HG02870 (cell line): ENCODE data around the gene RAB35.
"Not testable (repeated sequence)": the region's sequence is repeated elsewhere in the genome, so short reads cannot be mapped to it uniquely, and the experiment has no call there.

Experiments
- ATAC-seq: cut with Tn5 transposase; IDR thresholded peaks from one replicate; pipeline ENCODE4 v1.9.1; 2021; ENCODE audit warnings: mild to moderate bottlenecking, moderate library complexity; ENCODE audit not compliant: unreplicated experiment

Gene RAB35

DNA sequence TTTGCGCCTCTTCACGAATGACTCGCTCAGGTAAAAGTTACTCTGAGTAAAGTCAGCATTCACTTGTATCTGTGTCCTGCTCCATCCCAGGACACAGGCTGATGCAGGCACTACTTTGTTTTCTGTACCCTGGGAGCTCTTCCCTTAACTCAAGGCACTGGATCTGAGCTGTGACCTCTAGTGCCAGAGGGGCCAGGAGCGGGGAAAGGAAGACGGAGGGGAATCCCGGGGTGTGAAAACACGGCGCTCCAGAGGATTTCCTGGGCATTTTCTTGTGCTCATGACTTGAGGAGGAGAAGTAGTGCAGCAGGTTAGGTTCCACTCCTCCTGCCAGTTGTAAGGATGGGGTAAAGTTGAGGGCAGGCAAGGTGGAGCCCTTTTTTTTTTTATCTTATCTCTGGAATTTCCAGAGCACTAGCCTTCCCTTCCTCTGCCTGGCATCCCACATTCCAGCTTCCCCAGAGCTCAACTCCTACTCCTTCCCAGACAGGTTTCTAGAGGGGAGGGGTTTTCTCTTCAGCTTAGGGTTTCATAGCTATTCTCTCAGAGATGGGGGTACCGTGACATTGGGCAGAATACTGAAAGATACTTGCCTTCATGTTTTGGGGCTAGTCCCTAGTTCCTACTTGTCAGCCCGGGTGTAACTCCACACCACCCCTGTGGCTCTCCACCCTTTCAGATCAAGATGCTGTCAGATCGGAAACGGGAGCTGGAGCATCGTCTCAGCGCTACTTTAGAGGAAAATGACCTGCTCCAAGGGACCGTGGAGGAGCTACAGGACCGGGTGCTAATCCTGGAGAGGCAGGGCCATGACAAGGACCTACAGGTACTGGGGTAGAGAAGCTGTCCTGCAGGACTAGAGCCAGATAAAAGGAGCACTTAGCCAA lies 52.3 kb downstream of the RAB35 start:
- no peak for ATAC-seq

DNA sequence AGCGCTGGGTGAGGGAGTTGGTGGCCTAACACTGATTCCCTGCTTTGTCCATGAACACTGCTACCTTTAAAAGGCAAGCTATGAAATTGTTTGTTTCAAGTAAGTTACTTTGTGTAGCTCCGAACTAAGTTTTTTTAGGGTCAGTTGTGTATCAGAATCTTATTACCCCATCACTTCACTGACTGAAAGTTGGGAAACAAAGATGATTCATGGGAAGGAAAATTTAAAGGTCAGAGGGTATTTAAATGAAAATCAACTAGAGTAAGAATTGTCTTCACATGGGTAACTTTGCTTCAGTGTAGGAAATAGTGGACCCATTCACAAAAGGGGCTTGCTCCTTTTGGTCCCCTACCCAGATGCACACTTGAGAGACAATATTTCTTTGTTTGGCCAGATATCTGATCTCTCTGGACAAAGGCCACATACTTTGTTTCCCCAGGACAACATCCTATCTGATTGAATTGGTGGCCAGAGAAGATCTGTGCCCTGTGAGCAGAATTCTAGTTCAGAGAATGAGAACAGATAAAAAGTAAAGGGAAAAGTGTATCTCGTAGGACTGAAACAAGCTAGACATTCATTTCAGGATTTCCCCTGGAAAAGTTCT lies 53.5 kb downstream of the RAB35 start:
- ATAC-seq, result no peak

DNA sequence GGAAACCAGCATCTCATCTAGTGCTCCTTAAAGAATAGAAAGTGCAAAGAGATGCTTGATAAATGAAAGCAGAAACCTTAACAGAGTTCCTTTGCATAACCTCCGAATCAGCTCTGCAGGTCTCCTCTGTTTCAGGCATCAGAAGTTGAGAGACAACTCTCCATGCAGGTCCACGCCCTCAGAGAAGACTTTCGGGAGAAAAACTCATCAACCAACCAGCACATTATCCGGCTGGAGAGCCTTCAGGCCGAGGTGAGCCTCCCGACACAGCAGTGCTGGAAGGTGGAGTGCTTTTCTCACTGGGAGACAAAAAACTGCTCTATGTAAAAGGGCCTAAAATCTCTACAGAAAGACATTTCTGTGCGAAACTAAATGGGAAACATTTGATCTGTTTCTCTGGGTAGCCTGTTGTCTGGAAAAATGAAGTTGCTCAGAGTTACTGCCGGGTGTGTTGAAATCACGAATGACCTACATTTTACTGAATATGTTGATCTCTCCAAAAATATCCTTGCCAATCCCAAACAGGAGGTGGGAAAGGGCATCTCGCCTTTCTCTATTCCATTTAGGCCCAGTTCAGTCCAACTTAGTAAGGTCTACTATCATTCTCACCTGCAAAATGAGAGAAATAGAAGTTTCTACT lies 54.9 kb downstream of the RAB35 start:
- no peak for ATAC-seq

DNA sequence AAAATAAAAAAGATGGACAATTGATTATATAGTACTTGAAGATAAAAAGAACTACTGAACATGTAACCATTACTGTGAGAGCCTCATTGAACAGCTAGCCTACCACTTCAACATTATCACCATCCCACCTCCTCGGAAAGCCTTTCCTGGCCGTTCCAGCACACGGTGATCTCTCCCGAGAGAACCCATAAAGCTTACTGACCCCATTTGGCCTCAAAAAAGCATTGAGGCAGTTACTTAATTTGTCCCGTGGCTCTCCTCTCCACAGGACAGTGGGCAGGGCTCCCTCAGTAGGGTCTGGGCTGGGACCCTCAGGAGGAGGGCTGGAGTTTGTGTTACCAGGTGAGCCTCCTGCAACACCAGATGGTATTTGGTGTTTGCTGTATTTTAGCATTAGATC lies 55.8 kb downstream of the RAB35 start:
- ATAC-seq, result no peak

GRCh38 chr12:120060196-120060595 lies 56.4 kb downstream of the RAB35 start:
- no peak for ATAC-seq

DNA sequence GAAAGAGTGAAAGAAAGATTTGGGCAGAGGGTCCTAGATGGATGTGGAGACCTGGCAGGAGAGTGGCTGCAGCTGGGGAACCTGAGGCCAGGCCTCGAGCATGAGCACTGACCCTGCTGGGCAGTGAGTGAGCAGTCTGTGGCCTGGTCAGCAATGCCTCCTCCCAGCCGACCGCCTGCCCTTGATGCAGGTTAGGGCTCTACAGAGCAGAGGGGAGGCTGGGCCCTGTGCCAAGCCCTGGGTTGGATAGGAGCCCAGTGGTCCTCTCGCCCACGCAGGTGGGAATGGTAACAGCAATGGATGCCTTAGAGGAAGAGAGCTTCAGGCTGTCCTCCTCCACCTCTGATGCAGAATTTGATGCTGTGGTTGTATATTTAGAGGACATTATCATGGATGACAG lies 59.8 kb downstream of the RAB35 start:
- no peak for ATAC-seq

DNA sequence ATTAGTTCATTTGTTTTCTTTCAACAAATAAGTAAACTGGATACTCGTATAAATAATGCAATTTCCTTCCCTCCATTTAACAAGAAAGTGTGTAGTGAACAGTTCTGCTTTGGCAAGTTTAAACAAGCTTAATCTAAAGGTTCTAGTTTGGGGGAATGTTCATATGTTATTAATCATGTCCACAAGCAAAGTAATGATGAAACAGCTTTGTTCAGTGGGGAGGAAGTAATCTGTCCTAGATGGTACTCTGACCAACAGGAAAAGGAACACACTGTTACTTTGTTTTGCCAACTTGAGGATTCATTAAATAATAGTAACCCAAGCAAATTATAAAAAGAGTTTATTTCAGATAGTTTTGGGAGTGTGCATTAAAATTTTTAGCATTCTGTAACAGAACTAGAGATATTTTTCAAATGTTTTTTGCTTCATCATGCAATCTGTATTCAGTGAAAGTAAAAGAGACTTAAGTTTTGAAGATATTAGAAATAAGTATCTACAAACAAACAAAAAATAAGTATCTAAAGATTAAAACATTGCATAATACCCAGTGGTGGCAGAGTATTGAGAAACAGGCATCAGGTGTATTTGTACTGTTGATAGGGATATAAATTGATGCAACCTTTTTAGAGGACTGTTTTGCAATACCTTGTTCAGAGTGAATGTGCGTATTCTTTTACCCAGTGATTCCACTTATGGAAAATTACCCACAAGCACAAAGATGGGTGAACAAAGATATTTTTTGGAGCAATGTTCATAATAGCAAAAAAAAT lies 61.1 kb downstream of the RAB35 start:
- no peak for ATAC-seq

DNA sequence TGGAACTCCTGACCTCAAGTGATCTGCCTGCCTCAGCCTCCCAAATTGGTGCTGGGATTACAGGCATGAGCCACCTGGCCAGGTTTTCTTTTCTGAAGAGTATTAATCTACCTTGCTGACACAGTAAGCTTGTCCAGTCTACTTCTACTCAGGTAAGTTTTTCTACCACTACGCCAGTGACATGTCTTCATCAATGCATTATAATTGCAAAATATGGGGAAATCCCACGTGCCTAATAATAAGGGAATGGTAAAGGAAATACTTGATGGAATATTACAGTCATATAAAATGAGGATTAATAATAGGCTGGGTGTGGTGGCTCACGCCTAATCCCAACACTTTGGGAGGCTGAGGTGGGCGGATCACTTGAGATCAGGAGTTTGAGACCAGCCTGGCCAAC lies 62.3 kb downstream of the RAB35 start:
- no peak for ATAC-seq

- no peak for ATAC-seq
These were observed 65.0 kb downstream of the RAB35 start for GRCh38 chr12:120051535-120051934.

- ATAC-seq, result no peak
These were observed 67.1 kb downstream of the RAB35 start for GRCh38 chr12:120049426-120049825.

GRCh38 chr12:120048263-120048662 lies 68.3 kb downstream of the RAB35 start:
- no peak for ATAC-seq

DNA sequence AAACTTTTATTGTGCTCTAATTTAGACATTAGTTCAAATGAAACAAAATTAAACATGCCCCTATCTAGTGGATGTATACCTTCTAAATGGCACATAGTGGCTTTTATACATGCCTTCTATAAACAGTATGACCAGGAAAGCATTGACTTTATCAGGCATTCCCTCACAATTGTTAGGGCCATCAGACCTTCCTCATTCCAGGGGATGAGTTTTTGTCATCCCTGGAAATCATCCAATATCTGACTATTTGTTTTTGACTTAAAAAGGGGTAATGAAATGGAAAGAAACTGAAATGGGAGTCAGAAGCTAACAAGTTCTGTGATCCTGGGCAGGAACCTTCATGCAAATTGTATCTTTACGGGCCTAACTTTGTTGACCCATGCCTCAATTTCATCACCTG lies 69.5 kb downstream of the RAB35 start:
- no peak for ATAC-seq

DNA sequence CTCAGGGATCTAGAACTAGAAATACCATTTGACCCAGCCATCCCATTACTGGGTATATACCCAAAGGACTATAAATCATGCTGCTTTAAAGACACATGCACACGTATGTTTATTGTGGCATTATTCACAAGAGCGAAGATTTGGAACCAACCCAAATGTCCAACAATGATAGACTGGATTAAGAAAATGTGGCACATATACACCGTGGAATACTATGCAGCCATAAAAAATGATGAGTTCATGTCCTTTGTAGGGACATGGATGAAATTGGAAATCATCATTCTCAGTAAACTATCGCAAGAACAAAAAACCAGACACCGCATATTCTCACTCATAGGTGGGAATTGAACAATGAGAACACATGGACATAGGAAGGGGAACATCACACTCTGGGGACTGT lies 71.2 kb downstream of the RAB35 start:
- ATAC-seq, result not testable (repeated sequence)
